Upper lobe of left lung (tissue), 6 donors: ENCODE data around the gene IL22RA1. TPM values are rescaled to one million over a fixed set of nuclear protein-coding genes. Genes with fewer than 3 reads are reported as not detected.

Source experiments
- ATAC-seq, 2 donors: fragments of 200-7000 bp; cut with Tn5 transposase; one replicate each; pipeline ENCODE4 v1.9.1; 2022; ENCODE audit warnings: mild to moderate bottlenecking in 2 of 2, moderate library complexity in 2 of 2; ENCODE audit not compliant: low FRiP score in 2 of 2
- DNase-seq, 2 donors: peaks; one replicate each; pipeline ENCODE4 v3.0.0-alpha.2; 2019 to 2020
- H3K27ac ChIP-seq, 4 donors: fragments of 200-600 bp; sonication (generic); one replicate each; pipeline ENCODE4 v1.5.1; 2016 to 2019
- H3K27me3 ChIP-seq, 4 donors: fragments of 200-600 bp; sonication (generic); one replicate each; pipeline ENCODE4 v1.5.1; 2017 to 2019
- H3K36me3 ChIP-seq, 4 donors: fragments of 200-600 bp; sonication (generic); one replicate each; pipeline ENCODE4 v1.5.1; 2016 to 2019
- H3K4me1 ChIP-seq, 4 donors: fragments of 200-600 bp; sonication (generic); one replicate each; pipeline ENCODE4 v1.5.1; 2018 to 2019
- H3K4me3 ChIP-seq, 4 donors: fragments of 200-600 bp; sonication (generic); one replicate each; pipeline ENCODE4 v1.5.1; 2017 to 2019; ENCODE audit warnings: mild to moderate bottlenecking in 2 of 4, moderate library complexity in 1 of 4
- H3K9me3 ChIP-seq, 4 donors: fragments of 200-600 bp; sonication (generic); one replicate each; pipeline ENCODE4 v1.5.1; 2018 to 2019
- EP300 ChIP-seq, 4 donors: sonication (generic); formaldehyde crosslinking; IDR thresholded peaks; one replicate each; pipeline ENCODE4 v1.5.1; 2017; ENCODE audit warnings: antibody characterized with exemption in 4 of 4, control low read depth in 2 of 4
- POLR2A ChIP-seq, 4 donors: fragments of 450-650 bp; IDR thresholded peaks; one replicate each; pipeline ENCODE4 v1.5.1; 2016 to 2017; ENCODE audit warnings: antibody characterized with exemption in 4 of 4, mild to moderate bottlenecking in 2 of 4
- POLR2AphosphoS5 ChIP-seq, 2 donors: sonication (generic); formaldehyde crosslinking; IDR thresholded peaks; one replicate each; pipeline ENCODE4 v1.5.1; 2017; ENCODE audit warnings: antibody characterized with exemption in 2 of 2
- WGBS, 2 donors: methylation state at CpG; one replicate each; pipeline ENCODE4 v1.1.5; 2017 to 2018; 5-methylcytosine and 5-hydroxymethylcytosine counted together
- total RNA-seq, 6 donors: library from RNA; depleted of rRNA in 4 of 6; stranded (reverse); fragments of >200 nt in 4 of 6; gene quantifications; one replicate each; pipeline versions ENCODE4 v1.1.0 to v1.2.1, GENCODE V29; 2016 to 2021
- TF ChIP-seq, protein P1 (sequence below), 6 experiments: fragments of 450-650 bp in 4 of 6; fragments of 200-600 bp in 2 of 6; sonication (generic) in 2 of 6; IDR thresholded peaks; one replicate each; pipeline ENCODE4 v1.5.1; 2016 to 2019; ENCODE audit warnings: antibody characterized with exemption in 6 of 6
- donor health status: DM: no; HTN: no; CAD: no; lungs with moderate emphysema.
- donor health status: DM: no; HTN: yes; CAD: no; lungs with severe emphysema.

IL22RA1 gene
- total RNA-seq, 6 donors from 2014 or later, result 0.15 to 1.4 (median 0.90) TPM

DNA sequence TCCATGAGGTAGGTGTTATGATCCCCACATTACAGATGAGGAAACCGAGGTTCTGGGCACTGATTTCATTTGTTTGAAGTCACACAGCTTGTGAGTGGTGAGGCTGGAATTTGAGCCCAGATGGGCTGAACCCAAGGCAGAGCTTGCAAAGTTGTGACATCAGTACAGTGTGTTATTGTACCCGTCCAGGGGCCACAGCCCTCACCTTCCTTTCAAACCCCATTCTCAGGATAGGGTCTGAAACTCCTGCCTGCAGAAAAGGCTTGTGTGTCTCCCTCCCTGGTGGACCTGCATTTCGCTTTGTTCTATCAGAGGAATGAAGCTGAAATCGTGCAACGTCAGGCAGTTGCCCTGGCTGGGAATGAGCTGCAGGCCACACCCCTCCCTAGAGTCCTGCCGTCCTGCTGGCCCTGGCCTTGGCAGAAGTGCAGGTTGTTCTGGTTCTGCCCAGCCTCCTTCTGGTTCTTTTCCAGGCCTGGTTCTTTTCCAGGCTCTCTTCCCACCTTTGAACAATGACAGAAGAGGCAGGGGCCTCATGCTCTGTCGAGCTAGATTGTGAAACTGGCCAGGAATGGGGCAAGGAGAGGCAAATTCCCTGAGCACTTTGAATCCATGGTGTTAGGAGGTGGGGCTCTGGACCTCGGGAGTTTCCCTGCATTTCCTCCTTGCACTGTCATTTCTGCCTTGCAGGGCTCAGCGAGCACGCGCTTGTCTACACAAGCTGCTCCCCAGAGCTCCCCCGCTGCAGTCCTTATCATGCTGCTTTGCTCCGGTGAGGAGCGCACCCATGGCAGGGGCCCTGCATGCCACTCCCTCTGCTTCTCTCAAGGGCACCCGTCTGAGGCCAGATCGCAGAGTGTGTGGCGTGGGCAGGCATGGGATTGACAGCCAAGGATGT lies 22.8 kb downstream of the IL22RA1 start:
- Histone ChIP-seq H3K4me3 (no peak overlapping the region), H3K27me3 (no peaks in the 10 kb centered on the region), H3K4me1 (peaks cover 3 to 14% (median 6%) of the 10 kb centered on the region in 4 donors), H3K27ac (peak overlapping the region in 3 of 4 donors; percentile 31 to 46 (median 35)), H3K36me3 (no peaks in the 10 kb centered on the region), H3K9me3 (no peaks in the 10 kb centered on the region)
- TF ChIP-seq EP300 (IDR thresholded peaks at IDR 0.05), result no peak
- no peak for TF ChIP-seq POLR2A (IDR thresholded peaks at IDR 0.05)
- TF ChIP-seq, protein P1, sequence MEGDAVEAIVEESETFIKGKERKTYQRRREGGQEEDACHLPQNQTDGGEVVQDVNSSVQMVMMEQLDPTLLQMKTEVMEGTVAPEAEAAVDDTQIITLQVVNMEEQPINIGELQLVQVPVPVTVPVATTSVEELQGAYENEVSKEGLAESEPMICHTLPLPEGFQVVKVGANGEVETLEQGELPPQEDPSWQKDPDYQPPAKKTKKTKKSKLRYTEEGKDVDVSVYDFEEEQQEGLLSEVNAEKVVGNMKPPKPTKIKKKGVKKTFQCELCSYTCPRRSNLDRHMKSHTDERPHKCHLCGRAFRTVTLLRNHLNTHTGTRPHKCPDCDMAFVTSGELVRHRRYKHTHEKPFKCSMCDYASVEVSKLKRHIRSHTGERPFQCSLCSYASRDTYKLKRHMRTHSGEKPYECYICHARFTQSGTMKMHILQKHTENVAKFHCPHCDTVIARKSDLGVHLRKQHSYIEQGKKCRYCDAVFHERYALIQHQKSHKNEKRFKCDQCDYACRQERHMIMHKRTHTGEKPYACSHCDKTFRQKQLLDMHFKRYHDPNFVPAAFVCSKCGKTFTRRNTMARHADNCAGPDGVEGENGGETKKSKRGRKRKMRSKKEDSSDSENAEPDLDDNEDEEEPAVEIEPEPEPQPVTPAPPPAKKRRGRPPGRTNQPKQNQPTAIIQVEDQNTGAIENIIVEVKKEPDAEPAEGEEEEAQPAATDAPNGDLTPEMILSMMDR (IDR thresholded peaks at IDR 0.05), result no peak
- no peak for TF ChIP-seq POLR2AphosphoS5 (IDR thresholded peaks at IDR 0.05)
- ATAC-seq, result peak; percentile 71 to 77
- 40 to 47% methylated on average over 10 to 17 of the region's 17 CpGs for WGBS, 2 donors
- DNase-seq, result peak in 1 of 2 donors; percentile 75

DNA sequence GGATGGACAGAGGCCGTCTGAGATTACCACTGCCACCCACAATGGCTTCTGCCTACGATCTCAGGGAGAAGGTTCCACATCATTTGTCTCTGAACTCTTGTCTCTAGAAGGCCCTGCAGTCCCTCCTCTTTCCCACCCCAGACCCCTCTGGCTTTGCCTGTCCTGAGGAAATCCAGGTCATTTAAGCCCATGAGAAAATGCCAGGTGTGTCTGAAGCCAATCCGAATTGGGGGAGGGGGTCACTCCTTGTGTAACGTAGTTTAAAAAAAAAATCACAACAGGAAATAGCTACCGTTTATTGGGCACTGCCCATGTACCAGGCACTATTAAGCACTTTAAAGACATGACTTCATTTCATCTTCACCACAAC lies 23.5 kb downstream of the IL22RA1 start:
- 61 to 70% methylated on average over 4 to 5 of the region's 5 CpGs for WGBS, 2 donors
- TF ChIP-seq POLR2A (IDR thresholded peaks at IDR 0.05) (no peak), POLR2AphosphoS5 (IDR thresholded peaks at IDR 0.05) (no peak), EP300 (IDR thresholded peaks at IDR 0.05) (no peak)
- TF ChIP-seq, protein P1 (IDR thresholded peaks at IDR 0.05), result no peak
- H3K4me3 ChIP-seq, result no peak overlapping the region
- ATAC-seq, result no peak
- peaks cover 3 to 14% (median 6%) of the 10 kb centered on the region in 4 donors for H3K4me1 ChIP-seq
- H3K27ac ChIP-seq, result no peak overlapping the region
- DNase-seq, result no peak
- no peaks in the 10 kb centered on the region for H3K36me3 ChIP-seq
- no peaks in the 10 kb centered on the region for H3K9me3 ChIP-seq
- H3K27me3 ChIP-seq, result no peaks in the 10 kb centered on the region

- DNase-seq, result no peak
- Histone ChIP-seq H3K9me3 (no peaks in the 10 kb centered on the region), H3K4me1 (peaks cover 3 to 14% (median 6%) of the 10 kb centered on the region in 4 donors), H3K27ac (no peak overlapping the region), H3K36me3 (no peaks in the 10 kb centered on the region), H3K27me3 (no peaks in the 10 kb centered on the region), H3K4me3 (no peak overlapping the region)
- no peak for ATAC-seq
- TF ChIP-seq POLR2AphosphoS5 (IDR thresholded peaks at IDR 0.05), result no peak
- TF ChIP-seq, protein P1 (IDR thresholded peaks at IDR 0.05), result no peak
- no peak for TF ChIP-seq POLR2A (IDR thresholded peaks at IDR 0.05)
- no peak for TF ChIP-seq EP300 (IDR thresholded peaks at IDR 0.05)
- WGBS, 2 donors, result 69 to 70% methylated on average over 8 of the region's 8 CpGs
These were observed 24.3 kb downstream of the IL22RA1 start for GRCh38 chr1:24118410-24119242.

DNA sequence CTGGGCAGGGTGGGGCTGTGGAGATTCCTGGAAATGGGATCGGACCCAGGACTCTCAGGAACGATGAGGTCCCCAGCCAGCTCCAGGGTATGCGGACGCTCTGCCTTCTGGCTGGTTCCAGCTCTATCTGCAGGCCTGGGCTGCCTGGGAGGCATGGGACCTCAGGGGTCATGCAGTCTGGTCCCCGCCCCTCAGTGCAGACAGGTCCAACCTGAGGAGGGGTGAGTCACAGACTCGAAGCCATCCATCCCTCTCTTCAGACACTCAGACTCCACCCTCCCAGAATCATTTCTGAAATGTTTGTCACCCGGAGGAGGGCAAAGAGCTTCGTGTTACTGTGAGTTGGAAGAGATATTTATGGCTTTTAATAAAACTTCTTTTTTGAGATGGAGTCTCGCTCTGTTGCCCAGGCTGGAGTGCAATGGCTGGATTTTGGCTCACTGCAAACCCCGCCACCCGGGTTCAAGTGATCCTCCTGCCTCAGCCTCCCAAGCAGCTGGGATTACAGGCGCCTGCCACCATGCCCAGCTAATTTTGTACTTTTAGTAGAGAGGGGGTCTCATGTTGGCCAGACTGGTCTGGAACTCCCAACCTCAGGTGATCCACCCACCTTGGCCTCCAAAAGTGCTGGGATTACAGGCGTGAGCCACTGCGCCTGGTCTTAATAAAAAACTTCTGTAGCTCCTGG lies 25.1 kb downstream of the IL22RA1 start:
- H3K4me1 ChIP-seq, result peaks cover 3 to 14% (median 6%) of the 10 kb centered on the region in 4 donors
- no peaks in the 10 kb centered on the region for H3K27me3 ChIP-seq
- H3K9me3 ChIP-seq, result no peaks in the 10 kb centered on the region
- WGBS, 2 donors, result 85% methylated on average over 12 to 14 of the region's 14 CpGs
- ATAC-seq (peak in 1 of 2 donors; percentile 58), DNase-seq (no peak)
- H3K4me3 ChIP-seq, result no peak overlapping the region
- no peaks in the 10 kb centered on the region for H3K36me3 ChIP-seq
- no peak for TF ChIP-seq EP300 (IDR thresholded peaks at IDR 0.05)
- TF ChIP-seq, protein P1 (IDR thresholded peaks at IDR 0.05), result no peak
- TF ChIP-seq POLR2AphosphoS5 (IDR thresholded peaks at IDR 0.05), result no peak
- no peak for TF ChIP-seq POLR2A (IDR thresholded peaks at IDR 0.05)
- H3K27ac ChIP-seq, result no peak overlapping the region
